Stomach (tissue), 9 donors: ENCODE measurements around the gene ACER1. TPM values are rescaled to one million over a fixed set of nuclear protein-coding genes. Genes with fewer than 3 reads are reported as not detected.

Experiments
- DNase-seq, 2 donors: peaks; one replicate each; pipeline versions ENCODE4 v3.0.0 to v3.0.0-alpha.2; 2013 to 2019
- H3K27ac ChIP-seq, 5 donors: fragments of 200-600 bp in 4 of 5; sonication (generic) in 4 of 5; one replicate each; pipeline ENCODE4 v1.5.1; 2013 to 2019; ENCODE audit warnings: mild to moderate bottlenecking in 1 of 5, moderate library complexity in 1 of 5
- H3K27me3 ChIP-seq, 3 donors: fragments of 200-600 bp; sonication (generic); one replicate each; pipeline ENCODE4 v1.5.1; 2017 to 2019; ENCODE audit warnings: mixed run types in 1 of 3
- H3K36me3 ChIP-seq, 4 donors: fragments of 200-600 bp; sonication (generic); 1 replicate in 3 of 4; 2 replicates in 1 of 4; pipeline ENCODE4 v1.5.1; 2016 to 2019
- H3K4me1 ChIP-seq, 4 donors: fragments of 200-600 bp; sonication (generic); one replicate each; pipeline ENCODE4 v1.5.1; 2016 to 2019
- H3K4me3 ChIP-seq, 4 donors: fragments of 200-600 bp; sonication (generic) in 3 of 4; one replicate each; pipeline ENCODE4 v1.5.1; 2016 to 2019; ENCODE audit warnings: mild to moderate bottlenecking in 1 of 4
- H3K9me3 ChIP-seq, 4 donors: fragments of 200-600 bp; sonication (generic); one replicate each; pipeline ENCODE4 v1.5.1; 2016 to 2019
- CTCF ChIP-seq, 7 experiments: fragments of 450-650 bp in 4 of 7; fragments of 200-600 bp in 3 of 7; sonication (generic) in 3 of 7; IDR thresholded peaks; one replicate each; pipeline ENCODE4 v1.5.1; 2016 to 2019; ENCODE audit warnings: antibody characterized with exemption in 7 of 7, control low read depth in 2 of 7, mild to moderate bottlenecking in 1 of 7
- EP300 ChIP-seq: sonication (generic); formaldehyde crosslinking; IDR thresholded peaks from one replicate; pipeline ENCODE4 v1.6.1; 2017; ENCODE audit warnings: antibody characterized with exemption
- POLR2A ChIP-seq, 4 donors: fragments of 450-650 bp; IDR thresholded peaks; one replicate each; pipeline ENCODE4 v1.6.1; 2016; ENCODE audit warnings: antibody characterized with exemption in 4 of 4, control low read depth in 2 of 4, mild to moderate bottlenecking in 1 of 4, moderate library complexity in 1 of 4
- POLR2AphosphoS5 ChIP-seq, 3 donors: sonication (generic); formaldehyde crosslinking; IDR thresholded peaks; one replicate each; pipeline ENCODE4 v1.6.1; 2016; ENCODE audit warnings: antibody characterized with exemption in 3 of 3
- WGBS, 5 donors: extraction: QIAGEN DNeasy Blood & Tissue Kit in 3 of 5; methylation state at CpG; one replicate each; pipeline versions ENCODE4 v1.1.5 to v1.1.7; 2013 to 2018; 5-methylcytosine and 5-hydroxymethylcytosine counted together
- intact Hi-C: fragments of 100-400 bp; cut with DNase I; formaldehyde crosslinking; loops from one replicate; pipeline ENCODE4 v1.15.1; 2023; ENCODE audit warnings: low total_unique reads
- polyA plus RNA-seq, 3 donors: library from polyadenylated mRNA; stranded (reverse); fragments of 200-250 nt; gene quantifications; one replicate each; pipeline ENCODE4 v1.2.3, GENCODE V29; 2013
- total RNA-seq, 5 donors: library from RNA; depleted of rRNA; stranded (reverse); fragments of >200 nt; gene quantifications; one replicate each; pipeline versions ENCODE4 v1.1.0 to v1.2.3, GENCODE V29; 2014 to 2016
- donor health status: healthy with polysubstance abuse.
- donor health status: Bipolar disorder and iron deficiency.
- donor health status: healthy.

Gene ACER1
- total and polyA plus RNA-seq, 8 donors = 0.08 to 3.5 TPM; not detected in 6

GRCh38 chr19:6260912-6261650 is 72.3 kb downstream of the ACER1 start:
- Histone ChIP-seq H3K9me3 (no peaks in the 10 kb centered on the region), H3K4me1 (peaks cover 15 to 60% (median 39%) of the 10 kb centered on the region in 4 donors), H3K36me3 (peaks cover 12 to 83% (median 68%) of the 10 kb centered on the region in 4 donors), H3K4me3 (no peak overlapping the region), H3K27ac (no peak overlapping the region), H3K27me3 (no peaks in the 10 kb centered on the region)
- TF ChIP-seq CTCF (IDR thresholded peaks at IDR 0.05) (peak in 4 of 7 experiments; percentile 14 to 47 (median 34)), POLR2AphosphoS5 (IDR thresholded peaks at IDR 0.05) (no peak)
- peak; percentile 41 to 68 for DNase-seq
- 84 to 89% (median 86%) methylated on average over 17 to 30 of the region's 30 CpGs for WGBS, 5 donors
- intact Hi-C loops = no loop called here

GRCh38 chr19:6260376-6260775 is 73.0 kb downstream of the ACER1 start:
- intact Hi-C loops = no loop called here
- H3K27ac ChIP-seq = no peak overlapping the region
- TF ChIP-seq POLR2A (IDR thresholded peaks at IDR 0.05) (no peak), POLR2AphosphoS5 (IDR thresholded peaks at IDR 0.05) (no peak), CTCF (IDR thresholded peaks at IDR 0.05) (no peak), EP300 (no peak)
- H3K36me3 ChIP-seq = peaks cover 12 to 76% (median 62%) of the 10 kb centered on the region in 4 donors
- H3K4me3 ChIP-seq = no peak overlapping the region
- peaks cover 15 to 56% (median 36%) of the 10 kb centered on the region in 4 donors for H3K4me1 ChIP-seq
- DNase-seq = no peak
- WGBS, 5 donors = 87 to 98% (median 94%) methylated on average over 8 to 9 of the region's 9 CpGs
- no peaks in the 10 kb centered on the region for H3K27me3 ChIP-seq
- no peaks in the 10 kb centered on the region for H3K9me3 ChIP-seq

GRCh38 chr19:6259312-6259861 is 74.0 kb downstream of the ACER1 start:
- Histone ChIP-seq H3K9me3 (no peaks in the 10 kb centered on the region), H3K27ac (peak overlapping the region in 3 of 5 donors; percentile 14 to 45 (median 23)), H3K4me1 (peaks cover 15 to 62% (median 35%) of the 10 kb centered on the region in 4 donors), H3K36me3 (peaks cover 12 to 74% (median 58%) of the 10 kb centered on the region in 4 donors), H3K4me3 (no peak overlapping the region), H3K27me3 (no peaks in the 10 kb centered on the region)
- intact Hi-C loops = no loop called here
- no peak for DNase-seq
- WGBS, 5 donors = 44 to 59% (median 50%) methylated on average over 10 to 12 of the region's 12 CpGs
- no peak for TF ChIP-seq POLR2AphosphoS5 (IDR thresholded peaks at IDR 0.05)
- no peak for TF ChIP-seq POLR2A (IDR thresholded peaks at IDR 0.05)
- no peak for TF ChIP-seq CTCF (IDR thresholded peaks at IDR 0.05)
- no peak for TF ChIP-seq EP300

GRCh38 chr19:6258812-6259311 is 74.5 kb downstream of the ACER1 start:
- H3K4me3 ChIP-seq = no peak overlapping the region
- no peak for DNase-seq
- peak overlapping the region in 1 of 5 donors; percentile 45 for H3K27ac ChIP-seq
- peaks cover 15 to 62% (median 35%) of the 10 kb centered on the region in 4 donors for H3K4me1 ChIP-seq
- H3K9me3 ChIP-seq = no peaks in the 10 kb centered on the region
- peaks cover 12 to 74% (median 58%) of the 10 kb centered on the region in 4 donors for H3K36me3 ChIP-seq
- TF ChIP-seq CTCF (IDR thresholded peaks at IDR 0.05) = no peak
- TF ChIP-seq POLR2A (IDR thresholded peaks at IDR 0.05) = no peak
- TF ChIP-seq EP300 = no peak
- WGBS, 5 donors = 93 to 95% (median 94%) methylated on average over 15 of the region's 15 CpGs
- no peaks in the 10 kb centered on the region for H3K27me3 ChIP-seq
- intact Hi-C loops = no loop called here

Other genes starting within 250 kb of the ACER1 start
- 100 to 1,000 TPM in 1 of 5 donors, 10 to 100 TPM in 1, 1 to 10 TPM in 3; 1.2 to 123 (median 8.9) TPM for gene RFX2, start 223.1 kb downstream of the ACER1 start, total RNA-seq
- gene RFX2, start 223.1 kb downstream of the ACER1 start, polyA plus RNA-seq = 1 to 10 TPM; 1.8 to 7.9 (median 6.4) TPM
- not detected for gene ACSBG2, start 197.9 kb downstream of the ACER1 start, total RNA-seq
- gene ACSBG2, start 197.9 kb downstream of the ACER1 start, polyA plus RNA-seq = not detected
- 10 to 100 TPM in 3 of 5 donors, 1 to 10 TPM in 2; 3.1 to 30.4 (median 16.7) TPM for gene MLLT1, start 53.6 kb downstream of the ACER1 start, total RNA-seq
- gene MLLT1, start 53.6 kb downstream of the ACER1 start, polyA plus RNA-seq = 10 to 100 TPM; 21.2 to 33.8 (median 27.4) TPM
- gene CLPP, start 27.9 kb upstream of the ACER1 start, total RNA-seq = 10 to 100 TPM in 4 of 5 donors, 1 to 10 TPM in 1; 5.8 to 67.1 (median 24.0) TPM
- 10 to 100 TPM; 73.3 to 76.5 (median 75.0) TPM for gene CLPP, start 27.9 kb upstream of the ACER1 start, polyA plus RNA-seq
- gene ALKBH7, start 39.2 kb upstream of the ACER1 start, total RNA-seq = 100 to 1,000 TPM in 1 of 5 donors, 10 to 100 TPM in 3, 1 to 10 TPM in 1; 5.3 to 138 (median 21.3) TPM
- 100 to 1,000 TPM in 1 of 3 donors, 10 to 100 TPM in 2; 81.1 to 122 (median 87.2) TPM for gene ALKBH7, start 39.2 kb upstream of the ACER1 start, polyA plus RNA-seq
- 1 to 10 TPM in 4 of 5 donors, not detected in 1; 1.1 to 2.8 (median 1.9) TPM for gene PSPN, start 42.3 kb upstream of the ACER1 start, total RNA-seq
- 1 to 10 TPM in 2 of 3 donors, under 1 TPM in 1; 0.92 to 2.2 (median 1.1) TPM for gene PSPN, start 42.3 kb upstream of the ACER1 start, polyA plus RNA-seq
- 10 to 100 TPM in 4 of 5 donors, 1 to 10 TPM in 1; 9.8 to 46.7 (median 22.8) TPM for gene GTF2F1, start 59.6 kb upstream of the ACER1 start, total RNA-seq
- 10 to 100 TPM; 34.4 to 62.8 (median 41.7) TPM for gene GTF2F1, start 59.6 kb upstream of the ACER1 start, polyA plus RNA-seq
- gene KHSRP, start 91.2 kb upstream of the ACER1 start, total RNA-seq = 100 to 1,000 TPM; 111 to 130 (median 112) TPM
- 100 to 1,000 TPM in 1 of 3 donors, 10 to 100 TPM in 2; 49.1 to 103 (median 79.3) TPM for gene KHSRP, start 91.2 kb upstream of the ACER1 start, polyA plus RNA-seq
- gene SLC25A41, start 100.2 kb upstream of the ACER1 start, total RNA-seq = 1 to 10 TPM in 1 of 5 donors, not detected in 4; 4.9 TPM
- gene SLC25A41, start 100.2 kb upstream of the ACER1 start, polyA plus RNA-seq = under 1 TPM in 1 of 3 donors, not detected in 2; 0.80 TPM
- 100 to 1,000 TPM in 1 of 5 donors, 10 to 100 TPM in 4; 20.7 to 191 (median 60.1) TPM for gene SLC25A23, start 126.2 kb upstream of the ACER1 start, total RNA-seq
- 10 to 100 TPM; 30.8 to 42.5 (median 34.2) TPM for gene SLC25A23, start 126.2 kb upstream of the ACER1 start, polyA plus RNA-seq
- 100 to 1,000 TPM in 1 of 5 donors, 10 to 100 TPM in 3, 1 to 10 TPM in 1; 7.6 to 203 (median 46.1) TPM for gene CRB3, start 130.7 kb upstream of the ACER1 start, total RNA-seq
- 10 to 100 TPM; 34.3 to 66.6 (median 51.9) TPM for gene CRB3, start 130.7 kb upstream of the ACER1 start, polyA plus RNA-seq
- gene DENND1C, start 148.2 kb upstream of the ACER1 start, total RNA-seq = 10 to 100 TPM in 1 of 5 donors, 1 to 10 TPM in 2, under 1 TPM in 2; 0.45 to 15.2 (median 1.1) TPM
- 1 to 10 TPM; 2.5 to 3.1 (median 2.9) TPM for gene DENND1C, start 148.2 kb upstream of the ACER1 start, polyA plus RNA-seq
- gene TUBB4A, start 168.7 kb upstream of the ACER1 start, total RNA-seq = 1 to 10 TPM in 2 of 5 donors, under 1 TPM in 1, not detected in 2; 0.89 to 3.9 (median 1.1) TPM
- gene TUBB4A, start 168.7 kb upstream of the ACER1 start, polyA plus RNA-seq = under 1 TPM in 2 of 3 donors, not detected in 1; 0.76 to 0.85 TPM
- gene TNFSF9, start 197.4 kb upstream of the ACER1 start, total RNA-seq = not detected
- under 1 TPM in 1 of 3 donors, not detected in 2; 0.85 TPM for gene TNFSF9, start 197.4 kb upstream of the ACER1 start, polyA plus RNA-seq